Thyroid gland (tissue), 4 donors: Measurements from ENCODE around the gene CUEDC1.

Source experiments
- CTCF ChIP-seq, 6 experiments: fragments of 200-600 bp in 3 of 6; fragments of 450-650 bp in 3 of 6; sonication (generic) in 3 of 6; IDR thresholded peaks; one replicate each; pipeline ENCODE4 v1.5.1; 2016 to 2019; ENCODE audit warnings: antibody characterized with exemption in 6 of 6, mild to moderate bottlenecking in 2 of 6, inconsistent platforms in 1 of 6, moderate library complexity in 1 of 6
- POLR2A ChIP-seq, 2 donors: fragments of 450-650 bp; IDR thresholded peaks; one replicate each; pipeline ENCODE4 v1.6.1; 2017; ENCODE audit warnings: antibody characterized with exemption in 2 of 2, mild to moderate bottlenecking in 2 of 2, moderate library complexity in 1 of 2

- TF ChIP-seq CTCF (IDR thresholded peaks at IDR 0.05) = no peak
- TF ChIP-seq POLR2A (IDR thresholded peaks at IDR 0.05) = no peak
Observed at GRCh38 chr17:57874434-57875289, 80.5 kb downstream of the CUEDC1 start.
